ENCODE results near the gene GCC2.

- TF ChIP-seq PREB (CRISPR knock-in tag; IDR thresholded peaks at IDR 0.05) (no peak), POLR2A (IDR thresholded peaks at IDR 0.05; ENCODE audit: insufficient read depth in 1 of 2, low read depth in 2 of 2, low read length in 2 of 2) (no peak), CTCF (CRISPR knock-in tag; IDR thresholded peaks at IDR 0.05) (no peak), REPIN1 (CRISPR knock-in tag; IDR thresholded peaks at IDR 0.05; ENCODE audit: borderline replicate concordance, low read depth) (no peak), MEIS1 (CRISPR knock-in tag; IDR thresholded peaks at IDR 0.05; ENCODE audit: borderline replicate concordance) (no peak), SP1 (IDR thresholded peaks at IDR 0.05) (no peak), SP1 (CRISPR knock-in tag; IDR thresholded peaks at IDR 0.05) (no peak), ZNF331 (CRISPR knock-in tag; IDR thresholded peaks at IDR 0.05) (no peak), PPARG (CRISPR knock-in tag; conservative IDR thresholded peaks at IDR 0.05) (no peak), NR2C2 (CRISPR knock-in tag; IDR thresholded peaks at IDR 0.05; ENCODE audit: borderline replicate concordance) (no peak), MAFF (IDR thresholded peaks at IDR 0.05; ENCODE audit: low read depth, low read length) (no peak), KDM1A (CRISPR knock-in tag; IDR thresholded peaks at IDR 0.05) (no peak)
These were observed 25.9 kb upstream of the GCC2 start for GRCh38 chr2:108423067-108423466.
